Endothelial cell of umbilical vein (primary cell): ENCODE results near the gene HECTD1. TPM values are rescaled to one million over a fixed set of nuclear protein-coding genes. Genes with fewer than 3 reads are reported as not detected.

ENCODE experiments used
- BruUV-seq: library from RNA; stranded (reverse); fragments of 400-500 nt; replicated peaks from 2 replicates; lab custom pipeline; 2021; lab: Mats Ljungman, UMichigan
- CTCF ChIA-PET: fragments of 300-600, 350-600 bp; sonication (Branson Sonifier 250); formaldehyde crosslinking; loops from one replicate; lab custom pipeline; 2021; ENCODE audit warnings: antibody characterized with exemption, inconsistent platforms; lab: Charles Lee
- POLR2A ChIA-PET: fragments of 300-600, 350-600 bp; sonication (Branson Sonifier 250); formaldehyde crosslinking; loops from one replicate; lab custom pipeline; 2021; ENCODE audit warnings: antibody characterized with exemption, inconsistent platforms; lab: Charles Lee
- DNase-seq: peaks from one replicate; pipeline ENCODE4 v3.0.0-alpha.2; 2011; ENCODE audit warnings: low read depth, low spot score
- FAIRE-seq: peaks from 2 replicates; lab custom pipeline; 2011; peaks lifted over from hg19 to GRCh38; lab: Jason Lieb, UNC
- H2AFZ ChIP-seq: 2 replicates; pipeline ENCODE4 v1.6.0; 2012; ENCODE audit warnings: low read depth, low read length, control low read depth, inconsistent platforms
- H3K27ac ChIP-seq: 2 replicates; pipeline ENCODE4 v1.5.1; 2011; ENCODE audit warnings: low read depth, mild to moderate bottlenecking, control low read depth, low read length, moderate library complexity; ENCODE audit not compliant: insufficient read depth
- H3K27me3 ChIP-seq, 2 experiments: 2 replicates each; pipeline versions ENCODE4 v1.6.0 to v1.6.1; 2011; ENCODE audit warnings: low read length in 2 of 2, mixed read lengths in 1 of 2; ENCODE audit not compliant: control insufficient read depth in 2 of 2, insufficient read depth in 2 of 2
- H3K36me3 ChIP-seq, 2 experiments: 2 replicates in 1 of 2; 3 replicates in 1 of 2; pipeline ENCODE4 v1.5.1; 2011; ENCODE audit warnings: low read length in 2 of 2, mild to moderate bottlenecking in 1 of 2, moderate library complexity in 1 of 2; ENCODE audit not compliant: control insufficient read depth in 2 of 2, insufficient read depth in 2 of 2; ENCODE audit errors: extremely low read depth in 1 of 2
- H3K4me1 ChIP-seq: 3 replicates; pipeline ENCODE4 v1.5.1; 2011; ENCODE audit warnings: mild to moderate bottlenecking, low read length; ENCODE audit not compliant: control insufficient read depth, insufficient read depth; ENCODE audit errors: extremely low read depth
- H3K4me2 ChIP-seq: 2 replicates; pipeline ENCODE4 v1.6.1; 2011; ENCODE audit warnings: low read length, control low read depth, mixed read lengths; ENCODE audit not compliant: insufficient read depth
- H3K4me3 ChIP-seq, 3 experiments: fragments of 200-600 bp in 1 of 3; sonication (generic), shearing (Covaris generic) in 1 of 3; replicated peaks in 1 of 3; 2 replicates each; pipeline ENCODE4 v1.5.1; 2011 to 2016; ENCODE audit warnings: control low read depth in 3 of 3, low read length in 3 of 3, mild to moderate bottlenecking in 2 of 3, inconsistent platforms in 1 of 3, low read depth in 1 of 3, moderate library complexity in 1 of 3; ENCODE audit not compliant: insufficient read depth in 1 of 3
- H3K79me2 ChIP-seq: 2 replicates; pipeline ENCODE4 v1.6.0; 2012; ENCODE audit warnings: low read length, inconsistent platforms; ENCODE audit not compliant: control insufficient read depth, insufficient read depth
- H3K9ac ChIP-seq: replicated peaks from 2 replicates; pipeline ENCODE3; 2011; ENCODE audit warnings: low read length, control low read depth; ENCODE audit not compliant: insufficient read depth; ENCODE audit errors: extremely low read depth
- H3K9me1 ChIP-seq: replicated peaks from 3 replicates; pipeline ENCODE4 v1.6.0; 2011; ENCODE audit warnings: mild to moderate bottlenecking, low read length; ENCODE audit not compliant: control insufficient read depth, insufficient read depth; ENCODE audit errors: extremely low read depth
- H3K9me3 ChIP-seq: replicated peaks from 2 replicates; pipeline ENCODE4 v1.5.1; 2012; ENCODE audit warnings: low read length, inconsistent platforms; ENCODE audit not compliant: control insufficient read depth, insufficient read depth
- H4K20me1 ChIP-seq: replicated peaks from 2 replicates; pipeline ENCODE3; 2011; ENCODE audit warnings: mild to moderate bottlenecking, low read length; ENCODE audit not compliant: control insufficient read depth, insufficient read depth; ENCODE audit errors: extremely low read depth
- EZH2 ChIP-seq: IDR thresholded peaks from 2 replicates; pipeline ENCODE4 v1.6.1; 2012; ENCODE audit warnings: borderline replicate concordance, low read depth, mild to moderate bottlenecking, moderate library complexity, low read length, inconsistent platforms; ENCODE audit not compliant: severe bottlenecking
- FOS ChIP-seq: IDR thresholded peaks from 2 replicates; pipeline ENCODE4 v1.6.1; 2011; ENCODE audit warnings: mild to moderate bottlenecking, low read length, moderate library complexity, borderline replicate concordance; ENCODE audit not compliant: insufficient read depth
- GATA2 ChIP-seq: IDR thresholded peaks from 2 replicates; pipeline ENCODE4 v1.7.0; 2011; ENCODE audit warnings: low read depth, mild to moderate bottlenecking, moderate library complexity, mixed read lengths, low read length; ENCODE audit not compliant: insufficient read length, insufficient read depth
- JUN ChIP-seq: IDR thresholded peaks from 2 replicates; pipeline ENCODE4 v1.6.1; 2011; ENCODE audit warnings: borderline replicate concordance, low read depth; ENCODE audit not compliant: insufficient read length, insufficient read depth
- MYC ChIP-seq: IDR thresholded peaks from one replicate; pipeline ENCODE4 v1.6.1; 2011; ENCODE audit warnings: mild to moderate bottlenecking, low read depth, low read length
- POLR2A ChIP-seq: IDR thresholded peaks from 2 replicates; pipeline ENCODE4 v1.6.1; 2012; ENCODE audit warnings: low read depth, mild to moderate bottlenecking, control low read depth, low read length
- POLR2AphosphoS5 ChIP-seq: IDR thresholded peaks from 2 replicates; pipeline ENCODE4 v1.6.1; 2012; ENCODE audit warnings: low read depth, mild to moderate bottlenecking, control low read depth, low read length, moderate library complexity; ENCODE audit not compliant: insufficient read depth
- dilution Hi-C: fragments of 300-500 bp; cut with MboI; formaldehyde crosslinking; loops from one replicate; pipeline ENCODE4 v1.15.0; 2019; ENCODE audit warnings: low sequenced_read_pairs; ENCODE audit not compliant: extremely low pct_ligation_motif_present
- intact Hi-C: fragments of 100-400 bp; cut with micrococcal nuclease; formaldehyde crosslinking; loops from one replicate; pipeline ENCODE4 v1.10.0; 2022
- polyA plus RNA-seq, 4 experiments: library from polyadenylated mRNA; depleted of rRNA in 3 of 4; stranded (reverse) in 3 of 4; unstranded in 1 of 4; fragments of >200 nt; gene quantifications; 2 replicates each; pipeline versions ENCODE4 v1.2.1 to v1.2.3, GENCODE V29; 2011 to 2012; ENCODE audit warnings: missing spikeins in 1 of 4
- total RNA-seq: library from RNA; stranded (reverse); gene quantifications from 2 replicates; pipeline ENCODE4 v1.2.3, GENCODE V29; 2021
- TF ChIP-seq, protein P1 (sequence below), 2 donors: IDR thresholded peaks; 1 replicate in 1 of 2; 2 replicates in 1 of 2; pipeline ENCODE4 v1.5.1; 2011; ENCODE audit warnings: low read length in 2 of 2, mild to moderate bottlenecking in 2 of 2, moderate library complexity in 2 of 2, control low read depth in 1 of 2, inconsistent platforms in 1 of 2, low read depth in 1 of 2; ENCODE audit not compliant: insufficient read depth in 1 of 2; ENCODE audit errors: extremely low read depth in 1 of 2
- TF ChIP-seq, protein P2 (sequence below): IDR thresholded peaks from 2 replicates; pipeline ENCODE4 v1.6.1; 2011; ENCODE audit not compliant: insufficient read depth, insufficient read length

HECTD1 gene
- total and polyA plus RNA-seq, 2 donors (not counting 3 experiments of a cell fraction or from before 2014, with no cell fraction given): 67.9 to 181 TPM

DNA sequence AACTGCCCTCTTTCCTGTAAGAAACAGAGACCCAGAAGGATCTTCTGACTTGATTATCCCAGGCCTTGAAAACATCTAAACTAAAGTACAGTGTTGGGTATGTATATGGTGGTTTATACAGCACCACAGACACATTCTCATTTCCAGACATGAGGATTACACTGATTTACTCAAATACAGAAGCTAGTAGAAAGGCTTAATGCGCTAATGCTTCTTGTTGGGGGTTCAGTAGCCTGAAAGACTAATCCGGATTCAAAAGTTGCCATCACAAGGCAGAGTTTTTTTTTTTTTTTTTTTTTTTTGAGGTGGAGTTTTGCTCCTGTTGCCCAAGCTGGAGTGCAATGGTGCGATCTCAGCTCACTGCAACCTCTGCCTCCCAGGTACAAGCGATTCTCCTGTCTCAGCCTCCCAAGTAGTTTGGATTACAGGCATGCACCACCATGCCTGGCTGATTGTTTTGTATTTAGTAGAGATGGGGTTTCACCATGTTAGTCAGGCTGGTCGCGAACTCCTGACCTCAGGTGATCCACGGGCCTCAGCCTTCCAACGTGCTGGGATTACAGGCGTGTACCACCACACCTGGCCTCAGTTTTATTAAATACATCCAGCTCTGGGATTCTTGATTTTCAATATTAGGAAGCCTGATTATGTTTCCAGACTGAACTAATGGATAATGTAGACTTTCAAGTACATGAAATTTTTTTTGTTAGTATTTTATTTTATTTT lies 46.3 kb upstream of the HECTD1 start:
- Histone ChIP-seq H3K4me2 (no peak overlapping the region), H3K79me2 (no peaks in the 10 kb centered on the region), H4K20me1 (no peaks in the 10 kb centered on the region), H2AFZ (no peak overlapping the region), H3K9me1 (no peaks in the 10 kb centered on the region), H3K9ac (no peak overlapping the region), H3K27me3 (no peaks in the 10 kb centered on the region), H3K4me1 (no peaks in the 10 kb centered on the region), H3K27ac (no peak overlapping the region), H3K4me3 (no peak overlapping the region), H3K36me3 (no peaks in the 10 kb centered on the region), H3K9me3 (no peaks in the 10 kb centered on the region)
- DNase-seq (no peak), FAIRE-seq (no peak)
- intact Hi-C loops (no loop called here), dilution Hi-C loops (no loop called here)
- POLR2A ChIA-PET: no interaction called here
- no TSS peak for BruUV-seq
- CTCF ChIA-PET: interaction anchor here (1.0 kb wide), 2 partner anchors 10 to 20 kb away, joined by 3 to 4 read pairs; no protein-coding TSS in a partner anchor
- TF ChIP-seq, protein P1, sequence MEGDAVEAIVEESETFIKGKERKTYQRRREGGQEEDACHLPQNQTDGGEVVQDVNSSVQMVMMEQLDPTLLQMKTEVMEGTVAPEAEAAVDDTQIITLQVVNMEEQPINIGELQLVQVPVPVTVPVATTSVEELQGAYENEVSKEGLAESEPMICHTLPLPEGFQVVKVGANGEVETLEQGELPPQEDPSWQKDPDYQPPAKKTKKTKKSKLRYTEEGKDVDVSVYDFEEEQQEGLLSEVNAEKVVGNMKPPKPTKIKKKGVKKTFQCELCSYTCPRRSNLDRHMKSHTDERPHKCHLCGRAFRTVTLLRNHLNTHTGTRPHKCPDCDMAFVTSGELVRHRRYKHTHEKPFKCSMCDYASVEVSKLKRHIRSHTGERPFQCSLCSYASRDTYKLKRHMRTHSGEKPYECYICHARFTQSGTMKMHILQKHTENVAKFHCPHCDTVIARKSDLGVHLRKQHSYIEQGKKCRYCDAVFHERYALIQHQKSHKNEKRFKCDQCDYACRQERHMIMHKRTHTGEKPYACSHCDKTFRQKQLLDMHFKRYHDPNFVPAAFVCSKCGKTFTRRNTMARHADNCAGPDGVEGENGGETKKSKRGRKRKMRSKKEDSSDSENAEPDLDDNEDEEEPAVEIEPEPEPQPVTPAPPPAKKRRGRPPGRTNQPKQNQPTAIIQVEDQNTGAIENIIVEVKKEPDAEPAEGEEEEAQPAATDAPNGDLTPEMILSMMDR (IDR thresholded peaks at IDR 0.05; ENCODE audit: extremely low read depth in 1 of 2, insufficient read depth in 1 of 2, low read depth in 1 of 2, low read length in 2 of 2): no peak
- TF ChIP-seq POLR2AphosphoS5 (no peak), EZH2 (no peak), MYC (no peak), FOS (no peak), JUN (no peak), GATA2 (no peak), POLR2A (no peak)
- TF ChIP-seq, protein P2, sequence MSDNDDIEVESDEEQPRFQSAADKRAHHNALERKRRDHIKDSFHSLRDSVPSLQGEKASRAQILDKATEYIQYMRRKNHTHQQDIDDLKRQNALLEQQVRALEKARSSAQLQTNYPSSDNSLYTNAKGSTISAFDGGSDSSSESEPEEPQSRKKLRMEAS: no peak
